NCI-H748 treated with DMSO at 0.1 percent for 48 hours (cell line): ENCODE results near the gene MLANA.

Experiments
- DNase-seq: peaks from one replicate; lab custom pipeline; 2025; lab: John Stamatoyannopoulos, UW

MLANA gene

GRCh38 chr9:5890641-5891040 lies at the start of gene MLANA:
MLANA (plus strand) TSS chr9:5890889; CDS start chr9:5892475, 1,586 bp downstream.
- DNase-seq: no peak

GRCh38 chr9:5841771-5842573 lies 48.7 kb upstream of the MLANA start:
- DNase-seq: no peak

GRCh38 chr9:5842929-5843793 lies 47.5 kb upstream of the MLANA start:
- no peak for DNase-seq

- DNase-seq: peak; percentile 62
Observed at GRCh38 chr9:5843794-5844471, 46.8 kb upstream of the MLANA start.

- no peak for DNase-seq
Observed at GRCh38 chr9:5845157-5845531, 45.5 kb upstream of the MLANA start.

GRCh38 chr9:5846096-5846495 lies 44.6 kb upstream of the MLANA start:
- no peak for DNase-seq

GRCh38 chr9:5846501-5846921 lies 44.2 kb upstream of the MLANA start:
- no peak for DNase-seq

GRCh38 chr9:5848372-5848882 lies 42.3 kb upstream of the MLANA start:
- DNase-seq: no peak

GRCh38 chr9:5850724-5851122 lies 40.0 kb upstream of the MLANA start:
- DNase-seq: no peak

- DNase-seq: no peak
Observed at GRCh38 chr9:5851445-5851844, 39.2 kb upstream of the MLANA start.

- no peak for DNase-seq
Observed at GRCh38 chr9:5852987-5853386, 37.7 kb upstream of the MLANA start.

GRCh38 chr9:5853617-5854016 lies 37.1 kb upstream of the MLANA start:
- DNase-seq: no peak

- DNase-seq: no peak
Observed at GRCh38 chr9:5854063-5854790, 36.5 kb upstream of the MLANA start.

GRCh38 chr9:5857928-5858327 lies 32.8 kb upstream of the MLANA start:
- no peak for DNase-seq

- no peak for DNase-seq
Observed at GRCh38 chr9:5858833-5859232, 31.9 kb upstream of the MLANA start.

- no peak for DNase-seq
Observed at GRCh38 chr9:5863092-5863746, 27.5 kb upstream of the MLANA start.

GRCh38 chr9:5864446-5864845 lies 26.2 kb upstream of the MLANA start:
- DNase-seq: no peak

- DNase-seq: no peak
Observed at GRCh38 chr9:5866272-5866671, 24.4 kb upstream of the MLANA start.

- no peak for DNase-seq
Observed at GRCh38 chr9:5866685-5867084, 24.0 kb upstream of the MLANA start.

GRCh38 chr9:5868235-5868634 lies 22.5 kb upstream of the MLANA start:
- DNase-seq: no peak
